ENCODE measurements around the gene PRSS53.
A peak's percentile ranks its signal among the peaks of the same experiment; 100 is the strongest.

PRSS53 gene

GRCh38 chr16:31090540-31090939, 1.8 kb upstream of the PRSS53 start:
- Histone ChIP-seq H3K27ac (no peak overlapping the region), H3K9me3 (ENCODE audit: severe bottlenecking) (no peaks in the 10 kb centered on the region), H3K27me3 (ENCODE audit: insufficient read depth, low read depth, severe bottlenecking) (no peaks in the 10 kb centered on the region), H3K4me3 (ENCODE audit: low read depth, low read length) (no peak overlapping the region), H3K36me3 (peaks cover 42% of the 10 kb centered on the region)
- TF ChIP-seq CTCF (IDR thresholded peaks at IDR 0.05; ENCODE audit: low read depth, low read length), result no peak
- DNase-seq, result no peak

- H3K27me3 ChIP-seq (ENCODE audit: insufficient read depth, low read depth, severe bottlenecking), result no peaks in the 10 kb centered on the region
- TF ChIP-seq CTCF (IDR thresholded peaks at IDR 0.05; ENCODE audit: low read depth, low read length), result no peak
- DNase-seq, result no peak
- no peak overlapping the region for H3K4me3 ChIP-seq (ENCODE audit: low read depth, low read length)
- peak overlapping the region; percentile 77 for H3K27ac ChIP-seq
- no peaks in the 10 kb centered on the region for H3K9me3 ChIP-seq (ENCODE audit: severe bottlenecking)
- peaks cover 48% of the 10 kb centered on the region for H3K36me3 ChIP-seq
Measured at GRCh38 chr16:31089199-31089598, 456 bp upstream of the PRSS53 start.

GRCh38 chr16:31087971-31088370, 772 bp downstream of the PRSS53 start:
- TF ChIP-seq CTCF (IDR thresholded peaks at IDR 0.05; ENCODE audit: low read depth, low read length), result no peak
- no peaks in the 10 kb centered on the region for H3K27me3 ChIP-seq (ENCODE audit: insufficient read depth, low read depth, severe bottlenecking)
- H3K4me3 ChIP-seq (ENCODE audit: low read depth, low read length), result no peak overlapping the region
- H3K9me3 ChIP-seq (ENCODE audit: severe bottlenecking), result no peaks in the 10 kb centered on the region
- DNase-seq, result peak; percentile 80
- peaks cover 53% of the 10 kb centered on the region for H3K36me3 ChIP-seq
- peak overlapping the region; percentile 77 for H3K27ac ChIP-seq

GRCh38 chr16:31087481-31087880, 1.3 kb downstream of the PRSS53 start:
- no peak overlapping the region for H3K4me3 ChIP-seq (ENCODE audit: low read depth, low read length)
- no peak for DNase-seq
- H3K27me3 ChIP-seq (ENCODE audit: insufficient read depth, low read depth, severe bottlenecking), result no peaks in the 10 kb centered on the region
- peaks cover 52% of the 10 kb centered on the region for H3K36me3 ChIP-seq
- peak overlapping the region; percentile 77 for H3K27ac ChIP-seq
- H3K9me3 ChIP-seq (ENCODE audit: severe bottlenecking), result no peaks in the 10 kb centered on the region
- no peak for TF ChIP-seq CTCF (IDR thresholded peaks at IDR 0.05; ENCODE audit: low read depth, low read length)

GRCh38 chr16:31086629-31086906, 2.2 kb downstream of the PRSS53 start:
- Histone ChIP-seq H3K36me3 (peaks cover 53% of the 10 kb centered on the region), H3K27ac (no peak overlapping the region; the same call in 1 of the 2 replicates), H3K9me3 (ENCODE audit: severe bottlenecking) (no peaks in the 10 kb centered on the region), H3K4me3 (ENCODE audit: low read depth, low read length) (no peak overlapping the region), H3K27me3 (ENCODE audit: insufficient read depth, low read depth, severe bottlenecking) (no peaks in the 10 kb centered on the region)
- DNase-seq, result no peak
- no peak for TF ChIP-seq CTCF (IDR thresholded peaks at IDR 0.05; ENCODE audit: low read depth, low read length)

GRCh38 chr16:31085873-31086628, 2.7 kb downstream of the PRSS53 start:
- no peak for TF ChIP-seq CTCF (IDR thresholded peaks at IDR 0.05; ENCODE audit: low read depth, low read length)
- no peak for DNase-seq
- Histone ChIP-seq H3K27me3 (ENCODE audit: insufficient read depth, low read depth, severe bottlenecking) (no peaks in the 10 kb centered on the region), H3K27ac (no peak overlapping the region; the same call in 1 of the 2 replicates), H3K4me3 (ENCODE audit: low read depth, low read length) (no peak overlapping the region), H3K9me3 (ENCODE audit: severe bottlenecking) (no peaks in the 10 kb centered on the region), H3K36me3 (peaks cover 53% of the 10 kb centered on the region)
